IMR-90 (cell line): ENCODE results near the gene BTBD9. TPM values are rescaled to one million over a fixed set of nuclear protein-coding genes. Genes with fewer than 3 reads are reported as not detected.

ENCODE experiments used
- ATAC-seq: fragments of 200-7000 bp; cut with Tn5 transposase; 2 replicates; pipeline ENCODE4 v1.9.1; 2020; ENCODE audit warnings: low read depth, mild to moderate bottlenecking, moderate library complexity
- BruUV-seq: library from RNA; stranded (reverse); fragments of 400-500 nt; replicated peaks from 2 replicates; lab custom pipeline; 2021; lab: Mats Ljungman, UMichigan
- CTCF ChIA-PET: fragments of 300-600 bp; formaldehyde crosslinking; extraction: SDS; loops from one replicate; lab custom pipeline; 2021; ENCODE audit warnings: antibody characterized with exemption; lab: Yijun Ruan, JAX
- POLR2A ChIA-PET: fragments of 300-600 bp; sonication (Branson Sonifier 250); formaldehyde crosslinking; loops from one replicate; lab custom pipeline; 2022; ENCODE audit warnings: antibody characterized with exemption; ENCODE audit not compliant: unreplicated experiment; lab: Charles Lee
- DNase-seq: peaks from one replicate; pipeline ENCODE4 v3.0.0; 2013
- H2AFZ ChIP-seq: replicated peaks from 2 replicates; pipeline ENCODE3; 2013; ENCODE audit warnings: low read length, mild to moderate bottlenecking; ENCODE audit not compliant: poor library complexity
- H2AK5ac ChIP-seq: 2 replicates; pipeline ENCODE4 v1.6.1; 2013; ENCODE audit warnings: low read depth, low read length, inconsistent platforms
- H2AK9ac ChIP-seq: replicated peaks from 2 replicates; pipeline ENCODE3; 2013; ENCODE audit warnings: mild to moderate bottlenecking, low read depth, low read length, moderate library complexity; ENCODE audit not compliant: poor library complexity
- H2BK120ac ChIP-seq: 2 replicates; pipeline ENCODE4 v1.6.1; 2013; ENCODE audit warnings: low read depth, low read length, inconsistent platforms
- H2BK15ac ChIP-seq: 3 replicates; pipeline ENCODE4 v1.6.1; 2013; ENCODE audit warnings: low read depth, low read length, inconsistent platforms
- H2BK20ac ChIP-seq: 2 replicates; pipeline ENCODE4 v1.6.1; 2013; ENCODE audit warnings: low read depth, mild to moderate bottlenecking, inconsistent platforms, low read length, moderate library complexity
- H2BK5ac ChIP-seq: 2 replicates; pipeline ENCODE4 v1.6.1; 2013; ENCODE audit warnings: mild to moderate bottlenecking, low read depth, low read length, inconsistent platforms; ENCODE audit not compliant: poor library complexity, severe bottlenecking
- H3K14ac ChIP-seq: replicated peaks from 2 replicates; pipeline ENCODE4 v1.6.1; 2013; ENCODE audit warnings: low read depth, low read length, inconsistent platforms
- H3K18ac ChIP-seq: 2 replicates; pipeline ENCODE4 v1.6.1; 2013; ENCODE audit warnings: low read depth, low read length, control low read depth
- H3K23ac ChIP-seq: 2 replicates; pipeline ENCODE4 v1.6.1; 2013; ENCODE audit warnings: low read depth, low read length, inconsistent platforms
- H3K27ac ChIP-seq: 2 replicates; pipeline ENCODE4 v1.5.1; 2013; ENCODE audit warnings: mild to moderate bottlenecking, control low read depth, low read length; ENCODE audit not compliant: insufficient read depth
- H3K27me3 ChIP-seq: 2 replicates; pipeline ENCODE4 v1.6.1; 2013; ENCODE audit warnings: low read length; ENCODE audit not compliant: control insufficient read depth, insufficient read depth
- H3K36me3 ChIP-seq: 2 replicates; pipeline ENCODE4 v1.6.1; 2013; ENCODE audit warnings: low read length, mixed read lengths; ENCODE audit not compliant: control insufficient read depth, insufficient read depth
- H3K4ac ChIP-seq: 2 replicates; pipeline ENCODE4 v1.6.1; 2013; ENCODE audit warnings: low read depth, low read length, inconsistent platforms
- H3K4me1 ChIP-seq: 2 replicates; pipeline ENCODE4 v1.6.1; 2013; ENCODE audit warnings: low read length, mixed read lengths; ENCODE audit not compliant: control insufficient read depth, insufficient read depth
- H3K4me2 ChIP-seq: 2 replicates; pipeline ENCODE4 v1.6.1; 2013; ENCODE audit warnings: low read depth, mild to moderate bottlenecking, control low read depth, low read length, moderate library complexity
- H3K4me3 ChIP-seq: 2 replicates; pipeline ENCODE4 v1.5.1; 2013; ENCODE audit warnings: low read depth, mild to moderate bottlenecking, control low read depth, low read length, moderate library complexity; ENCODE audit not compliant: insufficient read depth
- H3K56ac ChIP-seq: 2 replicates; pipeline ENCODE4 v1.6.1; 2013; ENCODE audit warnings: low read length, inconsistent platforms; ENCODE audit not compliant: insufficient read depth; ENCODE audit errors: extremely low read depth
- H3K79me1 ChIP-seq, 2 experiments: 2 replicates each; pipeline ENCODE4 v1.6.1; 2013; ENCODE audit warnings: low read length in 2 of 2, inconsistent platforms in 1 of 2, low read depth in 1 of 2
- H3K9ac ChIP-seq: 2 replicates; pipeline ENCODE4 v1.6.1; 2013; ENCODE audit warnings: low read depth, low read length, control low read depth
- H3K9me1 ChIP-seq: 2 replicates; pipeline ENCODE4 v1.6.1; 2013; ENCODE audit warnings: low read length, inconsistent platforms; ENCODE audit not compliant: insufficient read depth
- H3K9me3 ChIP-seq: 2 replicates; pipeline ENCODE4 v1.6.1; 2013; ENCODE audit warnings: low read length; ENCODE audit not compliant: control insufficient read depth, insufficient read depth
- H4K20me1 ChIP-seq: 2 replicates; pipeline ENCODE4 v1.6.1; 2013; ENCODE audit warnings: low read length, inconsistent platforms; ENCODE audit not compliant: insufficient read depth
- H4K5ac ChIP-seq: 2 replicates; pipeline ENCODE4 v1.6.1; 2013; ENCODE audit warnings: mild to moderate bottlenecking, low read depth, low read length, control low read depth
- H4K8ac ChIP-seq, 2 experiments: 2 replicates each; pipeline ENCODE4 v1.6.1; 2013; ENCODE audit warnings: low read depth in 2 of 2, low read length in 2 of 2, control low read depth in 1 of 2, inconsistent platforms in 1 of 2
- H4K91ac ChIP-seq: 2 replicates; pipeline ENCODE4 v1.6.1; 2013; ENCODE audit warnings: low read depth, low read length, inconsistent platforms; ENCODE audit not compliant: insufficient read depth
- BHLHE40 ChIP-seq: fragments of 150-350 bp; IDR thresholded peaks from 2 replicates; pipeline ENCODE4 v1.6.1; 2016; ENCODE audit warnings: mild to moderate bottlenecking, low read depth, low read length
- CEBPB ChIP-seq: IDR thresholded peaks from 2 replicates; pipeline ENCODE4 v1.6.1; 2012; ENCODE audit warnings: low read depth, low read length, improper control_type of control experiment
- CHD1 ChIP-seq: IDR thresholded peaks from 2 replicates; pipeline ENCODE4 v1.6.1; 2012; ENCODE audit warnings: low read depth, low read length, improper control_type of control experiment
- ELK1 ChIP-seq: fragments of 150-350 bp; IDR thresholded peaks from 2 replicates; pipeline ENCODE4 v1.6.1; 2016; ENCODE audit warnings: low read depth, mild to moderate bottlenecking, low read length, moderate library complexity, borderline replicate concordance
- FOS ChIP-seq: fragments of 150-350 bp; IDR thresholded peaks from 2 replicates; pipeline ENCODE4 v1.6.1; 2016; ENCODE audit warnings: low read depth, low read length
- MAFK ChIP-seq: IDR thresholded peaks from 2 replicates; pipeline ENCODE4 v1.6.1; 2012; ENCODE audit warnings: low read depth, low read length, improper control_type of control experiment
- MAZ ChIP-seq: IDR thresholded peaks from 2 replicates; pipeline ENCODE4 v1.6.1; 2012; ENCODE audit warnings: low read depth, mild to moderate bottlenecking, low read length, improper control_type of control experiment, moderate library complexity, borderline replicate concordance
- MXI1 ChIP-seq: IDR thresholded peaks from 2 replicates; pipeline ENCODE4 v1.6.1; 2012; ENCODE audit warnings: low read depth, mild to moderate bottlenecking, low read length, moderate library complexity, borderline replicate concordance
- NFE2L2 ChIP-seq: fragments of 150-350 bp; IDR thresholded peaks from 2 replicates; pipeline ENCODE4 v1.6.1; 2016; ENCODE audit warnings: low read depth, mild to moderate bottlenecking, low read length
- POLR2A ChIP-seq: IDR thresholded peaks from 2 replicates; pipeline ENCODE4 v1.6.1; 2012; ENCODE audit warnings: mild to moderate bottlenecking, low read depth, low read length
- RAD21 ChIP-seq: IDR thresholded peaks from 2 replicates; pipeline ENCODE4 v1.6.1; 2012; ENCODE audit warnings: low read length, improper control_type of control experiment
- RCOR1 ChIP-seq: IDR thresholded peaks from 2 replicates; pipeline ENCODE4 v1.6.1; 2012; ENCODE audit warnings: mild to moderate bottlenecking, low read length, improper control_type of control experiment; ENCODE audit not compliant: insufficient replicate concordance
- RFX5 ChIP-seq: IDR thresholded peaks from 2 replicates; pipeline ENCODE4 v1.8.0; 2012; ENCODE audit warnings: low read depth, mild to moderate bottlenecking, low read length, moderate library complexity
- SMC3 ChIP-seq: fragments of 150-350 bp; IDR thresholded peaks from 2 replicates; pipeline ENCODE4 v1.6.1; 2016; ENCODE audit warnings: low read depth, mild to moderate bottlenecking, antibody characterized with exemption, low read length, moderate library complexity
- USF2 ChIP-seq: fragments of 150-350 bp; IDR thresholded peaks from 2 replicates; pipeline ENCODE4 v1.6.1; 2017; ENCODE audit warnings: mild to moderate bottlenecking, antibody characterized with exemption, low read length, low read depth
- WGBS, 2 experiments: methylation state at CpG; one replicate each; pipeline versions ENCODE4 v1.1.5 to v1.1.7; 2013; ENCODE audit warnings: missing lambda C conversion rate in 2 of 2; ENCODE audit not compliant: insufficient read length in 1 of 2; ENCODE audit errors: extremely low coverage in 2 of 2; 5-methylcytosine and 5-hydroxymethylcytosine counted together
- dilution Hi-C: fragments of 300-500 bp; cut with HindIII; formaldehyde crosslinking; loops from one replicate; pipeline ENCODE4 v1.14.3; 2018; ENCODE audit warnings: low sequenced_read_pairs; ENCODE audit not compliant: unreplicated experiment
- in situ Hi-C: fragments of 300-500 bp; cut with MboI; formaldehyde crosslinking; loops from 3 replicates; pipeline ENCODE4 v1.14.3; 2019; ENCODE audit warnings: low sequenced_read_pairs, inconsistent platforms, mixed read lengths
- intact Hi-C: fragments of 100-400 bp; cut with micrococcal nuclease; formaldehyde crosslinking; loops from 2 replicates; pipeline ENCODE4 v1.10.0; 2022
- polyA plus RNA-seq, 3 experiments: library from polyadenylated mRNA; depleted of rRNA; stranded (reverse); fragments of >200 nt; gene quantifications; 2 replicates each; pipeline ENCODE4 v1.2.3, GENCODE V29; 2012; ENCODE audit warnings: low replicate concordance in 1 of 3
- total RNA-seq: library from RNA; depleted of rRNA; stranded (reverse); fragments of >200 nt; gene quantifications from 2 replicates; pipeline ENCODE4 v1.2.3, GENCODE V29; 2012
- TF ChIP-seq, protein P1 (sequence below): conservative IDR thresholded peaks from 2 replicates; pipeline ENCODE4 v1.5.1; 2012; ENCODE audit warnings: mild to moderate bottlenecking, low read depth, low read length, improper control_type of control experiment

BTBD9 gene
- total and polyA plus RNA-seq, 2 of the 4 experiments (the other 2 are of a cell fraction): 4.1 to 22.0 TPM

DNA sequence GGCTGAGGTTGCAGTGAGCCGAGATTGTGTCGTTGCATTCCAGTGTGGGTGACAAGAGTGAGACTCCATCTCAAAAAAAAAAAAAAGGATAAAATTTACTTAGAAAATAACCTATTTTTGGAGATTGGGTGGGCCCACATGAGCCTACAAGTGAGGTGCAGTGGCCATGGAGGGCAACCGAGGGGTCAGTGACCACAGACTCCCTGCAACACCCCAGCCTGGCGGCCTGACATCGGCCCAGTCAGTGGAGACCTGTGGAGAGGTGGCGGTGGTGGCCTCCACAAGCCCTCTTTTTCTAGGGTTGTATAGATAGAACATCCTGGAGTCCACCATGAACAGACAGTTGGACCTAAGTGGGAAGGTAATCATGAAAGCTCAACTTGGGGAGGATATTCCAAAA, 52.7 kb downstream of the BTBD9 start:
- no peak overlapping the region for H4K5ac ChIP-seq
- H3K4me2 ChIP-seq: no peak overlapping the region
- no peak for DNase-seq
- intact Hi-C loops: no loop called here
- no peak overlapping the region for H2BK5ac ChIP-seq
- peaks cover 1% of the 10 kb centered on the region; the same call in 1 of the 2 replicates for H3K36me3 ChIP-seq
- H3K9me1 ChIP-seq: peaks cover 7% of the 10 kb centered on the region
- no peaks in the 10 kb centered on the region; a peak in 1 of 4 replicates for H3K79me1 ChIP-seq
- no peak overlapping the region for H3K4me3 ChIP-seq
- no peaks in the 10 kb centered on the region for H3K27me3 ChIP-seq
- H2AFZ ChIP-seq: no peak overlapping the region
- H3K27ac ChIP-seq: no peak overlapping the region
- H3K14ac ChIP-seq: no peak overlapping the region
- WGBS, 2 experiments: no CpG with 5 or more reads among the region's 6 CpGs
- BruUV-seq: no TSS peak
- H2BK20ac ChIP-seq: no peak overlapping the region
- no peak overlapping the region for H2AK9ac ChIP-seq
- no peak overlapping the region for H3K23ac ChIP-seq
- H3K56ac ChIP-seq: no peak overlapping the region
- no peak for ATAC-seq
- no peak overlapping the region for H3K4ac ChIP-seq
- no peaks in the 10 kb centered on the region for H4K20me1 ChIP-seq
- no peak overlapping the region for H4K91ac ChIP-seq
- no peak overlapping the region for H2BK15ac ChIP-seq
- H2BK120ac ChIP-seq: no peak overlapping the region
- H3K18ac ChIP-seq: no peak overlapping the region
- in situ Hi-C loops: no loop called here
- no peaks in the 10 kb centered on the region for H3K9me3 ChIP-seq
- H4K8ac ChIP-seq: no peak overlapping the region
- CTCF ChIA-PET: no interaction called here
- H2AK5ac ChIP-seq: no peak overlapping the region
- H3K9ac ChIP-seq: no peak overlapping the region
- POLR2A ChIA-PET: no interaction called here
- peaks cover 8% of the 10 kb centered on the region for H3K4me1 ChIP-seq
- TF ChIP-seq, protein P1, sequence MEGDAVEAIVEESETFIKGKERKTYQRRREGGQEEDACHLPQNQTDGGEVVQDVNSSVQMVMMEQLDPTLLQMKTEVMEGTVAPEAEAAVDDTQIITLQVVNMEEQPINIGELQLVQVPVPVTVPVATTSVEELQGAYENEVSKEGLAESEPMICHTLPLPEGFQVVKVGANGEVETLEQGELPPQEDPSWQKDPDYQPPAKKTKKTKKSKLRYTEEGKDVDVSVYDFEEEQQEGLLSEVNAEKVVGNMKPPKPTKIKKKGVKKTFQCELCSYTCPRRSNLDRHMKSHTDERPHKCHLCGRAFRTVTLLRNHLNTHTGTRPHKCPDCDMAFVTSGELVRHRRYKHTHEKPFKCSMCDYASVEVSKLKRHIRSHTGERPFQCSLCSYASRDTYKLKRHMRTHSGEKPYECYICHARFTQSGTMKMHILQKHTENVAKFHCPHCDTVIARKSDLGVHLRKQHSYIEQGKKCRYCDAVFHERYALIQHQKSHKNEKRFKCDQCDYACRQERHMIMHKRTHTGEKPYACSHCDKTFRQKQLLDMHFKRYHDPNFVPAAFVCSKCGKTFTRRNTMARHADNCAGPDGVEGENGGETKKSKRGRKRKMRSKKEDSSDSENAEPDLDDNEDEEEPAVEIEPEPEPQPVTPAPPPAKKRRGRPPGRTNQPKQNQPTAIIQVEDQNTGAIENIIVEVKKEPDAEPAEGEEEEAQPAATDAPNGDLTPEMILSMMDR: no peak
- TF ChIP-seq NFE2L2: no peak
- no peak for TF ChIP-seq ELK1
- TF ChIP-seq CHD1: no peak
- TF ChIP-seq FOS: no peak
- TF ChIP-seq RCOR1: no peak
- no peak for TF ChIP-seq POLR2A
- no peak for TF ChIP-seq SMC3
- no peak for TF ChIP-seq RFX5
- no peak for TF ChIP-seq USF2
- TF ChIP-seq CEBPB: no peak
- TF ChIP-seq MAFK: no peak
- no peak for TF ChIP-seq BHLHE40
- TF ChIP-seq MAZ: no peak
- TF ChIP-seq MXI1: no peak
- no peak for TF ChIP-seq RAD21
- dilution Hi-C loops: no loop called here
